ENCODE measurements around the gene C19orf73. TPM values are rescaled to one million over a fixed set of nuclear protein-coding genes. Genes with fewer than 3 reads are reported as not detected.

The C19orf73 gene
- total RNA-seq, 4 donors from 2014 or later: 2.1 to 7.4 (median 4.7) TPM

DNA sequence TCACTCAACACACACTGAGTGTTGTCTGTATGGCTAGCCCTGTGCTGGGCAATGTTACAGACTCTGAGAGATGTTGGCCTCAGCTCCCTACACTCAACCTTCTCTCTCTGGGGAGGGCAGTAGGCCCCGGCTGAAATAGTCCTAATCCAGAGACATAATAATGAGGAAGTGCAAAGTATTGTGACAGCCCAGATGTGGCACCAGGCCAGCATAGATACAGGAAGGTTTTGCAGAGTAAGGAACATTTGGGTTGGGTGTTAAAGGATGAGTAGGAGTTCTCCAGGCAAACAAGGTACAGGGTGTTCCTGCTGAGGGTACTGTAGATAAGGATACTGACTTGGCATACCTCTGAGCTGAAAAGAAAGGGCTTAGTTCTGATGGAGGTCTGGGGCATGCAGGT lies 2.4 kb downstream of the C19orf73 start:
- H3K4me1 ChIP-seq: peaks cover 25 to 64% (median 29%) of the 10 kb centered on the region in 3 donors
- no peaks in the 10 kb centered on the region for H3K9me3 ChIP-seq
- H3K4me3 ChIP-seq: no peak overlapping the region
- H3K27ac ChIP-seq: no peak overlapping the region
- H3K36me3 ChIP-seq: no peaks in the 10 kb centered on the region
- TF ChIP-seq, protein P1, sequence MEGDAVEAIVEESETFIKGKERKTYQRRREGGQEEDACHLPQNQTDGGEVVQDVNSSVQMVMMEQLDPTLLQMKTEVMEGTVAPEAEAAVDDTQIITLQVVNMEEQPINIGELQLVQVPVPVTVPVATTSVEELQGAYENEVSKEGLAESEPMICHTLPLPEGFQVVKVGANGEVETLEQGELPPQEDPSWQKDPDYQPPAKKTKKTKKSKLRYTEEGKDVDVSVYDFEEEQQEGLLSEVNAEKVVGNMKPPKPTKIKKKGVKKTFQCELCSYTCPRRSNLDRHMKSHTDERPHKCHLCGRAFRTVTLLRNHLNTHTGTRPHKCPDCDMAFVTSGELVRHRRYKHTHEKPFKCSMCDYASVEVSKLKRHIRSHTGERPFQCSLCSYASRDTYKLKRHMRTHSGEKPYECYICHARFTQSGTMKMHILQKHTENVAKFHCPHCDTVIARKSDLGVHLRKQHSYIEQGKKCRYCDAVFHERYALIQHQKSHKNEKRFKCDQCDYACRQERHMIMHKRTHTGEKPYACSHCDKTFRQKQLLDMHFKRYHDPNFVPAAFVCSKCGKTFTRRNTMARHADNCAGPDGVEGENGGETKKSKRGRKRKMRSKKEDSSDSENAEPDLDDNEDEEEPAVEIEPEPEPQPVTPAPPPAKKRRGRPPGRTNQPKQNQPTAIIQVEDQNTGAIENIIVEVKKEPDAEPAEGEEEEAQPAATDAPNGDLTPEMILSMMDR (IDR thresholded peaks at IDR 0.05): no peak
- no peak for TF ChIP-seq POLR2A (IDR thresholded peaks at IDR 0.05)
- intact Hi-C loops (cut with DNase I): no loop called here
- no peak for DNase-seq
- WGBS, 2 donors: 33% methylated on average over 1 of the region's 1 CpG
- H3K27me3 ChIP-seq: peaks cover 0 to 5% (median 0%) of the 10 kb centered on the region in 4 donors

DNA sequence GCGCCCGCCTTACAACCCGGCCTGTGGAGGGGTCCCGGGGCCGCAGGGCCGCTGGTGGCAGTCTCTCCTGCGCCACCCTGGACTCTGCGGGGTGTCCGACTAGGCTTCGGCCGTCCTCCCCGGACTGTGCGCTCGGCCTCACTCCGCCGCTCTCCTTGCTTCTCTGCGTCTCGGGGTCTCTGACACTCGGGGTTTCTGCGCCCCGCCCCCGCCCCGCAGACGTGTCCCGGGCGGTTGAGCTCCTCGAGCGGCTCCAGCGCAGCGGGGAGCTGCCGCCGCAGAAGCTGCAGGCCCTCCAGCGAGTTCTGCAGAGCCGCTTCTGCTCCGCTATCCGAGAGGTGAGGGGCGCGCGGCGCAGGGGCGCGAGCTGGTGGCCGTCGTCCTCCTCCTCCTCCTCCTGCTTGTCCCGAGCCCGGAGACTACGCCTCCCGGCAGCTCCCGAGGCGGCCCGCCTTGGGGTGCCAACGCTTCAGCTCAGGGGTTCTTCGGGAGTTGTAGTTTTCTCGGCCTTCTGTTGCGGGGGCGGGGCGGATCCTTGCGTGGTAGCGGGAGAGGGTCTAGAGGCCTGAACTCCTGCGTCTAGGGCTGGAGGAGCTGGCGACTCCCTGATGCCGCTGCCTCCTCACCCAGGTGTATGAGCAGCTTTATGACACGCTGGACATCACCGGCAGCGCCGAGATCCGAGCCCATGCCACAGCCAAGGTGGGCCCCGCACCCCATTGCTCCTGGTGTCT lies 4.1 kb downstream of the C19orf73 start:
- peaks cover 19 to 65% (median 24%) of the 10 kb centered on the region in 3 donors for H3K4me1 ChIP-seq
- no peaks in the 10 kb centered on the region for H3K27me3 ChIP-seq
- peak in 1 of 4 donors; percentile 14 for TF ChIP-seq POLR2A (IDR thresholded peaks at IDR 0.05)
- TF ChIP-seq, protein P1 (IDR thresholded peaks at IDR 0.05): no peak
- H3K4me3 ChIP-seq: peak overlapping the region; percentile 81 to 90 (median 85)
- H3K27ac ChIP-seq: peak overlapping the region; percentile 76 to 90 (median 83)
- DNase-seq: no peak
- WGBS, 2 donors: 51 to 76% methylated on average over 7 to 11 of the region's 68 CpGs
- intact Hi-C loops (cut with DNase I): no loop called here
- H3K9me3 ChIP-seq: no peaks in the 10 kb centered on the region
- no peaks in the 10 kb centered on the region for H3K36me3 ChIP-seq

- intact Hi-C loops (cut with DNase I): no loop called here
- Histone ChIP-seq H3K27ac (peak within 1 kb of the TSS; percentile 76 to 90 (median 83)), H3K36me3 (peaks cover 0 to 8% (median 2%) of the 10 kb centered on the region in 3 donors), H3K9me3 (no peaks in the 10 kb centered on the region), H3K4me1 (peaks cover 14 to 58% (median 19%) of the 10 kb centered on the region in 3 donors), H3K4me3 (peak within 1 kb of the TSS; percentile 81 to 90 (median 85)), H3K27me3 (no peaks in the 10 kb centered on the region)
- no peak for DNase-seq
- TF ChIP-seq POLR2A (IDR thresholded peaks at IDR 0.05): peak in 1 of 4 donors; percentile 38
- TF ChIP-seq, protein P1 (IDR thresholded peaks at IDR 0.05): peak; percentile 26 to 72 (median 49)
- 1% methylated on average over 9 to 25 of the region's 66 CpGs for WGBS, 2 donors
Measured at GRCh38 chr19:49113762-49114629, 4.9 kb downstream of the C19orf73 start, which contains the start of gene LIN7B. TSS of gene LIN7B (plus strand) at chr19:49114370. CDS start at chr19:49114405, 35 bp downstream.

DNA sequence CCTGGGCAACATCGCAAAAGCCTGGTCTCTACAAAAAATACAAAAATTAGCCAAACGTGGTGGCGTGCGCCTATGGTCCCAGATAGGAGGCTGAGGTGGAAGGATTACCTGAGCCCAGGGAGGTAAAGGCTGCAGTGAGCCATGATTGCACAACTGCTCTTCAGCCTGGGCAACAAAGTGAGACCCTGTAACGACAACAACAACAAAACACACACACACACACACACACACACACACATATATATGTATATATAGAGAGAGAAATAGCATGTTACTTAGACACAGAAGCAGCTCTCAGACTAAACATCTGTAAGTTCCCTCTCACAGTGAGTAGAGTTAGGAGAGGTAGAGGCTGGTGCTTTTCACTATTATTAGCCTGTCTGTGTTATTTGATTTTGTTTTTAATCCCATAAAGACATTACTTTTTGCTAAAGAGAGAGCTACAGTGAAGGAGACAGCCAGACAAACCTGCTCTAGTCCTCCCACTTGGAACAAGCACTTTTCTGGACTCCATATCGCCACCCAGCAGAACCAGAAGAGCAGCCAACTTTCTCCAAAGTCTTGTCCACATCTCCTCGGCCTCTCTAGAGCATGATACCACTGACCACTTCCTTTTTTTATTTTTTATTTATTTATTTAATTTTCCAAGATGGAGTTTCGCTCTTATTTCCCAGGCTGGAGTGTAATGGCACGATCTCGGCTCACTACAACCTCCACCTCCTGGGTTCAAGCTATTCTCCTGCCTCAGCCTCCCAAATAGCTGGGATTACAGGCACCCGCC lies 7.5 kb downstream of the C19orf73 start:
- Histone ChIP-seq H3K4me1 (peaks cover 5 to 42% (median 8%) of the 10 kb centered on the region in 3 donors), H3K9me3 (no peaks in the 10 kb centered on the region), H3K27ac (no peak overlapping the region), H3K27me3 (no peaks in the 10 kb centered on the region), H3K36me3 (peaks cover 20 to 34% (median 28%) of the 10 kb centered on the region in 3 donors), H3K4me3 (no peak overlapping the region)
- WGBS, 2 donors: 74 to 77% methylated on average over 10 to 11 of the region's 11 CpGs
- no peak for DNase-seq
- no peak for TF ChIP-seq POLR2A (IDR thresholded peaks at IDR 0.05)
- TF ChIP-seq, protein P1 (IDR thresholded peaks at IDR 0.05): no peak
- intact Hi-C loops (cut with DNase I): no loop called here

All from esophagus squamous epithelium (tissue), 5 donors.